ENCODE data around the gene SLC5A11.

The SLC5A11 gene, protein sequence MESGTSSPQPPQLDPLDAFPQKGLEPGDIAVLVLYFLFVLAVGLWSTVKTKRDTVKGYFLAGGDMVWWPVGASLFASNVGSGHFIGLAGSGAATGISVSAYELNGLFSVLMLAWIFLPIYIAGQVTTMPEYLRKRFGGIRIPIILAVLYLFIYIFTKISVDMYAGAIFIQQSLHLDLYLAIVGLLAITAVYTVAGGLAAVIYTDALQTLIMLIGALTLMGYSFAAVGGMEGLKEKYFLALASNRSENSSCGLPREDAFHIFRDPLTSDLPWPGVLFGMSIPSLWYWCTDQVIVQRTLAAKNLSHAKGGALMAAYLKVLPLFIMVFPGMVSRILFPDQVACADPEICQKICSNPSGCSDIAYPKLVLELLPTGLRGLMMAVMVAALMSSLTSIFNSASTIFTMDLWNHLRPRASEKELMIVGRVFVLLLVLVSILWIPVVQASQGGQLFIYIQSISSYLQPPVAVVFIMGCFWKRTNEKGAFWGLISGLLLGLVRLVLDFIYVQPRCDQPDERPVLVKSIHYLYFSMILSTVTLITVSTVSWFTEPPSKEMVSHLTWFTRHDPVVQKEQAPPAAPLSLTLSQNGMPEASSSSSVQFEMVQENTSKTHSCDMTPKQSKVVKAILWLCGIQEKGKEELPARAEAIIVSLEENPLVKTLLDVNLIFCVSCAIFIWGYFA

GRCh38 chr16:24845726-24846547, at the start of gene SLC5A11:
SLC5A11 (plus strand) TSS chr16:24845963; CDS start chr16:24858644, 12,681 bp downstream.
- H3K9me3 Mint-ChIP-seq, result no peaks in the 10 kb centered on the region
- peaks cover 9% of the 10 kb centered on the region for H3K27me3 Mint-ChIP-seq (ENCODE audit: low read depth, poor library complexity)
- no peak within 1 kb of the TSS for H3K4me3 Mint-ChIP-seq
- no peak for DNase-seq
- no peaks in the 10 kb centered on the region for H3K36me3 Mint-ChIP-seq (ENCODE audit: low read depth)
- TF ChIP-seq CTCF (IDR thresholded peaks at IDR 0.05), result no peak
- no peak within 1 kb of the TSS for H3K27ac Mint-ChIP-seq
- H3K4me1 Mint-ChIP-seq, result no peaks in the 10 kb centered on the region

- H3K4me3 Mint-ChIP-seq, result no peak overlapping the region
- no peaks in the 10 kb centered on the region for H3K9me3 Mint-ChIP-seq
- DNase-seq, result no peak
- H3K36me3 Mint-ChIP-seq (ENCODE audit: low read depth), result peaks cover 73% of the 10 kb centered on the region
- TF ChIP-seq CTCF (IDR thresholded peaks at IDR 0.05), result no peak
- H3K27me3 Mint-ChIP-seq (ENCODE audit: low read depth, poor library complexity), result no peaks in the 10 kb centered on the region
- no peak overlapping the region for H3K27ac Mint-ChIP-seq
- H3K4me1 Mint-ChIP-seq, result no peaks in the 10 kb centered on the region
Observed at GRCh38 chr16:24800586-24800985, 45.2 kb upstream of the SLC5A11 start.

DNA sequence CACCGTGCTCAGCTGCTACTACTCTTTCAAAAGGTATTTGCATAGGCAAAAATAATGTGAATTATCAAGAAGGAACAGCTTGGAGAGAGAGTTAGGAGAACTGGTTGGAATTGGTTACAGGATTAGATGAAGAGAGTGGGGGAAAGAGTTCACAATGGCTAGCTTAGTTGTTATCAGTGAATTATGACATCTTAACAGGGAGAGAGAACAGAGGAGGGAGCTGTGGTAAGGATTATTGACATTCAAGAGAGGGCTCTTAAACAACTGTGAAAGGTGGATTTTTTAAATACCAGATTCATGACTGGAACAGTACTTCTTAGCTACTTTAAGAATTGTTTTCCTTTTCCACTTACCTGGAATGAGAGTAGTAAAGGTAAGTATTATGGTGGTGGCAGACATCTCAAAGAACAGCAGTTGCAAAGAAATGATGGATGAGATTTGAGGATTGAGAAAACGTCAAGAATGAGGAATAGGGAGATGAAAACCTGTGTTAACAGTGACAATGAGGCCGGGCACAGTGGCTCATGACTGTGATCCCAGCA, 43.9 kb upstream of the SLC5A11 start:
- no peak for TF ChIP-seq CTCF (IDR thresholded peaks at IDR 0.05)
- Mint-ChIP-seq H3K9me3 (no peaks in the 10 kb centered on the region), H3K4me3 (no peak overlapping the region), H3K4me1 (no peaks in the 10 kb centered on the region), H3K27ac (no peak overlapping the region), H3K27me3 (ENCODE audit: low read depth, poor library complexity) (no peaks in the 10 kb centered on the region), H3K36me3 (ENCODE audit: low read depth) (peaks cover 75% of the 10 kb centered on the region)
- no peak for DNase-seq

DNA sequence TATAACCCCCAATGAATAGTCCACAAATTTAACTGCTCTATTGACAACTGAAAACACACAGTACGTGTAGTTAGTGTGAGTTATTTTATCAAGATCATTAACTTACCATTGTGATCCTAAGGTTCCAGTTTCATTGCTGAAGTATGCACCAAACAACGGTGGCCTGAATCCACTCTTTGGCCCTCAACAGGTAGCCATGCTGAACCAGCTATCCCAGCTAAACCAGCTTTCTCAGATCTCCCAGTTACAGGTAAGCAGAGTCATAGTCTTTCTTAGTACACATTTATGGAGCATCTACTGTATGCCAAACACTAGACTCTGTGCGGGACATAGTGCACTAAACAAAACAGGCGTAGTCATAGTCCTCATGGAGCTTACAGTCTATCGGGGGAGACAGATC, 40.3 kb upstream of the SLC5A11 start:
- no peaks in the 10 kb centered on the region for H3K9me3 Mint-ChIP-seq
- H3K27ac Mint-ChIP-seq, result no peak overlapping the region
- H3K4me1 Mint-ChIP-seq, result no peaks in the 10 kb centered on the region
- TF ChIP-seq CTCF (IDR thresholded peaks at IDR 0.05), result no peak
- H3K27me3 Mint-ChIP-seq (ENCODE audit: low read depth, poor library complexity), result no peaks in the 10 kb centered on the region
- no peak overlapping the region for H3K4me3 Mint-ChIP-seq
- H3K36me3 Mint-ChIP-seq (ENCODE audit: low read depth), result peaks cover 85% of the 10 kb centered on the region
- DNase-seq, result no peak

- DNase-seq, result no peak
- Mint-ChIP-seq H3K4me3 (no peak overlapping the region), H3K27ac (no peak overlapping the region), H3K9me3 (no peaks in the 10 kb centered on the region), H3K36me3 (ENCODE audit: low read depth) (peaks cover 82% of the 10 kb centered on the region), H3K27me3 (ENCODE audit: low read depth, poor library complexity) (no peaks in the 10 kb centered on the region), H3K4me1 (peaks cover 7% of the 10 kb centered on the region)
- no peak for TF ChIP-seq CTCF (IDR thresholded peaks at IDR 0.05)
Observed at GRCh38 chr16:24807301-24807700, 38.5 kb upstream of the SLC5A11 start.
